Cardiac muscle cell (in vitro differentiated cells and primary cell): ENCODE measurements around the gene SEC14L3. TPM values are rescaled to one million over a fixed set of nuclear protein-coding genes. Genes with fewer than 3 reads are reported as not detected.

Source experiments
- DNase-seq, 2 donors: peaks; one replicate each; pipeline versions ENCODE4 v3.0.0 to v3.0.0-alpha.2; 2010 to 2017; ENCODE audit warnings: low read depth in 1 of 2, low spot score in 1 of 2
- H3K27ac ChIP-seq: fragments of 200-600 bp; sonication (generic); 2 replicates; pipeline ENCODE4 v1.5.1; 2016
- H3K27me3 ChIP-seq: fragments of 200-600 bp; sonication (generic); 2 replicates; pipeline ENCODE4 v1.6.0; 2016; ENCODE audit warnings: control low read depth
- H3K36me3 ChIP-seq: fragments of 200-600 bp; sonication (generic); 2 replicates; pipeline ENCODE4 v1.5.1; 2016; ENCODE audit warnings: control low read depth
- H3K4me1 ChIP-seq: fragments of 200-600 bp; sonication (generic); 2 replicates; pipeline ENCODE4 v1.8.1; 2017; ENCODE audit warnings: low read depth, mild to moderate bottlenecking, mixed run types
- H3K4me3 ChIP-seq: fragments of 200-600 bp; sonication (generic); 2 replicates; pipeline ENCODE4 v1.5.1; 2016; ENCODE audit warnings: mild to moderate bottlenecking
- H3K9me3 ChIP-seq: fragments of 200-600 bp; sonication (generic); 2 replicates; pipeline ENCODE4 v1.5.1; 2017; ENCODE audit warnings: low read depth, mild to moderate bottlenecking, control low read depth
- CTCF ChIP-seq: IDR thresholded peaks from 2 replicates; pipeline ENCODE4 v1.5.1; 2012; ENCODE audit warnings: low read depth, mild to moderate bottlenecking, low read length
- polyA plus RNA-seq: library from polyadenylated mRNA; unstranded; fragments of >200 nt; fragmentation: Nextera tagmentation; extraction: Ambion mirVana; gene quantifications from 2 replicates; pipeline ENCODE4 v1.2.1, GENCODE V29; 2016
- total RNA-seq: library from RNA; depleted of rRNA; stranded (reverse); fragments of >200 nt; gene quantifications from 2 replicates; pipeline ENCODE4 v1.2.3, GENCODE V29; 2016

SEC14L3 gene
- total and polyA plus RNA-seq, 2 experiments from 2014 or later, result not detected

GRCh38 chr22:30513462-30513861 is 41.6 kb upstream of the SEC14L3 start:
- DNase-seq, result no peak
- no peaks in the 10 kb centered on the region for H3K27me3 ChIP-seq
- H3K4me3 ChIP-seq, result no peak overlapping the region
- TF ChIP-seq CTCF, result no peak
- H3K36me3 ChIP-seq, result no peaks in the 10 kb centered on the region
- no peaks in the 10 kb centered on the region for H3K4me1 ChIP-seq
- no peak overlapping the region for H3K27ac ChIP-seq
- no peaks in the 10 kb centered on the region for H3K9me3 ChIP-seq

GRCh38 chr22:30511911-30512310 is 40.1 kb upstream of the SEC14L3 start:
- no peak overlapping the region for H3K4me3 ChIP-seq
- no peak for TF ChIP-seq CTCF
- no peaks in the 10 kb centered on the region for H3K4me1 ChIP-seq
- H3K27me3 ChIP-seq, result no peaks in the 10 kb centered on the region
- no peaks in the 10 kb centered on the region for H3K36me3 ChIP-seq
- DNase-seq, result no peak
- H3K27ac ChIP-seq, result no peak overlapping the region
- H3K9me3 ChIP-seq, result no peaks in the 10 kb centered on the region

- Histone ChIP-seq H3K27ac (no peak overlapping the region), H3K9me3 (no peaks in the 10 kb centered on the region), H3K36me3 (no peaks in the 10 kb centered on the region), H3K27me3 (no peaks in the 10 kb centered on the region), H3K4me3 (no peak overlapping the region), H3K4me1 (no peaks in the 10 kb centered on the region)
- no peak for DNase-seq
- no peak for TF ChIP-seq CTCF
These were observed 39.3 kb upstream of the SEC14L3 start for GRCh38 chr22:30511109-30511508.

- Histone ChIP-seq H3K9me3 (no peaks in the 10 kb centered on the region), H3K4me1 (no peaks in the 10 kb centered on the region), H3K4me3 (no peak overlapping the region), H3K36me3 (no peaks in the 10 kb centered on the region), H3K27me3 (peaks cover 6% of the 10 kb centered on the region), H3K27ac (no peak overlapping the region)
- no peak for TF ChIP-seq CTCF
- DNase-seq, result no peak
These were observed 36.4 kb upstream of the SEC14L3 start for GRCh38 chr22:30508216-30508615.

- H3K27ac ChIP-seq, result no peak overlapping the region
- H3K9me3 ChIP-seq, result no peaks in the 10 kb centered on the region
- no peak for DNase-seq
- H3K27me3 ChIP-seq, result peaks cover 6% of the 10 kb centered on the region
- no peak overlapping the region for H3K4me3 ChIP-seq
- no peak for TF ChIP-seq CTCF
- H3K4me1 ChIP-seq, result no peaks in the 10 kb centered on the region
- no peaks in the 10 kb centered on the region for H3K36me3 ChIP-seq
These were observed 35.9 kb upstream of the SEC14L3 start for GRCh38 chr22:30507670-30508069.

GRCh38 chr22:30506507-30506968 is 34.7 kb upstream of the SEC14L3 start:
- no peak overlapping the region for H3K27ac ChIP-seq
- H3K4me3 ChIP-seq, result no peak overlapping the region
- no peak for DNase-seq
- H3K36me3 ChIP-seq, result no peaks in the 10 kb centered on the region
- TF ChIP-seq CTCF, result no peak
- peaks cover 6% of the 10 kb centered on the region for H3K27me3 ChIP-seq
- no peaks in the 10 kb centered on the region for H3K9me3 ChIP-seq
- H3K4me1 ChIP-seq, result no peaks in the 10 kb centered on the region
